Hepatocyte (in vitro differentiated cells): Measurements from ENCODE around the gene SLC38A5.
"Not testable (repeated sequence)": the region's sequence is repeated elsewhere in the genome, so short reads cannot be mapped to it uniquely, and the experiment has no call there.

ENCODE experiments used
- EZH2 ChIP-seq: fragments of 200-600 bp; sonication (generic); IDR thresholded peaks from 2 replicates; pipeline ENCODE4 v1.6.1; 2016; ENCODE audit warnings: antibody characterized with exemption, mild to moderate bottlenecking, borderline replicate concordance
- EZH2phosphoT487 ChIP-seq: fragments of 200-600 bp; sonication (generic); IDR thresholded peaks from one replicate; pipeline ENCODE4 v1.6.1; 2018; ENCODE audit warnings: antibody characterized with exemption, mild to moderate bottlenecking, low read depth, moderate library complexity; ENCODE audit not compliant: unreplicated experiment, severe bottlenecking
- TF ChIP-seq, protein P1 (sequence below): fragments of 200-600 bp; sonication (generic); IDR thresholded peaks from 2 replicates; pipeline ENCODE4 v1.5.1; 2016; ENCODE audit warnings: antibody characterized with exemption, mild to moderate bottlenecking; ENCODE audit not compliant: poor library complexity

DNA sequence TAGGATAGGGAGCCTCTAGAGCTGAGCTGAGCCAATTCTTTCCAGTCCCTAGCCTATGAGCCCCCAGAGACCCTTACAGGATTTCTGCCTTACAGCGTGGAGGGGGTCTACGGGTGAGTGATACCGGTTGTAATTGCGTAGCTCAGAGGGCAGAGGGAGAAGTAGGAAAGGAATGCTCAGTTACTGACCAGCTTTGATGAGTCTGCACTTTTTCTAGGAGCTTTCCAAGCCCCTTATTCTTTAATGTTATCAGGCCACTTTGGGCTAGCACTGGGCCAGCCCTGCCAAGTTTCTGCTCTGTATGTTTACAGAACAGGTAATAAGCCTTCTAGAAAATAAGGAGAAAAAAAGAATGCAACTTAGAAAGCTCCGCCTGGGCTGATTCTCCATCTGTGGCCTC lies 40.5 kb downstream of the SLC38A5 start:
- TF ChIP-seq, protein P1, sequence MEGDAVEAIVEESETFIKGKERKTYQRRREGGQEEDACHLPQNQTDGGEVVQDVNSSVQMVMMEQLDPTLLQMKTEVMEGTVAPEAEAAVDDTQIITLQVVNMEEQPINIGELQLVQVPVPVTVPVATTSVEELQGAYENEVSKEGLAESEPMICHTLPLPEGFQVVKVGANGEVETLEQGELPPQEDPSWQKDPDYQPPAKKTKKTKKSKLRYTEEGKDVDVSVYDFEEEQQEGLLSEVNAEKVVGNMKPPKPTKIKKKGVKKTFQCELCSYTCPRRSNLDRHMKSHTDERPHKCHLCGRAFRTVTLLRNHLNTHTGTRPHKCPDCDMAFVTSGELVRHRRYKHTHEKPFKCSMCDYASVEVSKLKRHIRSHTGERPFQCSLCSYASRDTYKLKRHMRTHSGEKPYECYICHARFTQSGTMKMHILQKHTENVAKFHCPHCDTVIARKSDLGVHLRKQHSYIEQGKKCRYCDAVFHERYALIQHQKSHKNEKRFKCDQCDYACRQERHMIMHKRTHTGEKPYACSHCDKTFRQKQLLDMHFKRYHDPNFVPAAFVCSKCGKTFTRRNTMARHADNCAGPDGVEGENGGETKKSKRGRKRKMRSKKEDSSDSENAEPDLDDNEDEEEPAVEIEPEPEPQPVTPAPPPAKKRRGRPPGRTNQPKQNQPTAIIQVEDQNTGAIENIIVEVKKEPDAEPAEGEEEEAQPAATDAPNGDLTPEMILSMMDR, result not testable (repeated sequence)
- not testable (repeated sequence) for TF ChIP-seq EZH2, EZH2phosphoT487
